Activated CD8-positive, alpha-beta T cell treated with anti-CD3 and anti-CD28 coated beads for 36 hours (primary cell): ENCODE data around the gene MAN2A2. TPM values are rescaled to one million over a fixed set of nuclear protein-coding genes. Genes with fewer than 3 reads are reported as not detected.

Experiments
- ATAC-seq: fragments of 200-7000 bp; cut with Tn5 transposase; one replicate; pipeline ENCODE4 v1.10.0; 2021; ENCODE audit warnings: mild to moderate bottlenecking, moderate library complexity
- CTCF ChIA-PET: fragments of 350-600 bp; sonication (Branson Sonifier 250); formaldehyde crosslinking; loops from one replicate; lab custom pipeline; 2021; ENCODE audit warnings: antibody characterized with exemption; lab: Charles Lee
- POLR2A ChIA-PET: fragments of 350-600 bp; sonication (Branson Sonifier 250); formaldehyde crosslinking; loops from one replicate; lab custom pipeline; 2021; ENCODE audit warnings: antibody characterized with exemption; lab: Charles Lee
- DNase-seq: peaks from one replicate; pipeline ENCODE4 v3.0.0-alpha.2; 2020
- H3K27ac Mint-ChIP-seq: one replicate; pipeline ENCODE4 v1.8.0; 2021; ENCODE audit warnings: mild to moderate bottlenecking, mixed read lengths
- H3K27me3 Mint-ChIP-seq: one replicate; pipeline ENCODE4 v1.8.0; 2021; ENCODE audit warnings: mixed read lengths
- H3K36me3 Mint-ChIP-seq: one replicate; pipeline ENCODE4 v1.8.0; 2021; ENCODE audit warnings: low read depth, mixed read lengths
- H3K4me1 Mint-ChIP-seq: one replicate; pipeline ENCODE4 v1.8.0; 2021; ENCODE audit warnings: low read depth, mixed read lengths
- H3K4me3 Mint-ChIP-seq: one replicate; pipeline ENCODE4 v1.8.0; 2021; ENCODE audit warnings: mild to moderate bottlenecking, moderate library complexity, mixed read lengths
- H3K9me3 Mint-ChIP-seq: one replicate; pipeline ENCODE4 v1.8.0; 2021; ENCODE audit warnings: mixed read lengths
- CTCF ChIP-seq: fragments of 200-600 bp; IDR thresholded peaks from one replicate; pipeline ENCODE4 v1.8.0; 2022; ENCODE audit warnings: antibody characterized with exemption, mild to moderate bottlenecking
- intact Hi-C: fragments of 100-400 bp; cut with micrococcal nuclease; formaldehyde crosslinking; loops from one replicate; pipeline ENCODE4 v1.10.0; 2022
- total RNA-seq, 2 experiments: library from RNA; stranded (reverse); gene quantifications; one replicate each; pipeline ENCODE4 v1.2.3, GENCODE V29; 2021

Gene MAN2A2
- total RNA-seq, 2 experiments from 2014 or later: 85.0 to 87.7 TPM

- Mint-ChIP-seq H3K27me3 (no peaks in the 10 kb centered on the region), H3K4me3 (no peak overlapping the region), H3K27ac (no peak overlapping the region), H3K9me3 (no peaks in the 10 kb centered on the region), H3K36me3 (peaks cover 30% of the 10 kb centered on the region), H3K4me1 (peaks cover 2% of the 10 kb centered on the region)
- TF ChIP-seq CTCF: no peak
- no peak for ATAC-seq
- ChIA-PET POLR2A (interaction anchor here (1.4 to 2.4 kb wide), 2 partner anchors 15 to 19 kb away, joined by 3 to 11 read pairs; partner anchors contain the start of gene UNC45A), CTCF (interaction anchor here (2.3 kb wide), 1 partner anchor 18 kb away, joined by 10 read pairs; the partner anchor contains the start of gene HDDC3)
- no peak for DNase-seq
- intact Hi-C loops: no loop called here
Measured at GRCh38 chr15:90949979-90950675, 47.0 kb downstream of the MAN2A2 start.

- Mint-ChIP-seq H3K4me3 (no peak overlapping the region), H3K9me3 (no peaks in the 10 kb centered on the region), H3K27ac (no peak overlapping the region), H3K27me3 (no peaks in the 10 kb centered on the region), H3K4me1 (peaks cover 2% of the 10 kb centered on the region), H3K36me3 (peaks cover 30% of the 10 kb centered on the region)
- no peak for TF ChIP-seq CTCF
- no peak for DNase-seq
- POLR2A ChIA-PET: no interaction called here
- intact Hi-C loops: no loop called here
- CTCF ChIA-PET: interaction anchor here (2.3 kb wide), 1 partner anchor 19 kb away, joined by 10 read pairs; the partner anchor contains the start of gene HDDC3
- no peak for ATAC-seq
Measured at GRCh38 chr15:90950676-90951075, 47.6 kb downstream of the MAN2A2 start.

GRCh38 chr15:90952901-90953677, 50.0 kb downstream of the MAN2A2 start:
- Mint-ChIP-seq H3K9me3 (no peaks in the 10 kb centered on the region), H3K4me3 (no peak overlapping the region), H3K36me3 (peaks cover 36% of the 10 kb centered on the region), H3K27me3 (no peaks in the 10 kb centered on the region), H3K27ac (peak overlapping the region; percentile 53), H3K4me1 (peaks cover 5% of the 10 kb centered on the region)
- CTCF ChIA-PET: interaction anchor here (1.0 to 8.0 kb wide), 3 partner anchors 19 to 80 kb away, joined by 4 to 178 read pairs (median 10); partner anchors contain the start of genes HDDC3, MAN2A2 and UNC45A
- POLR2A ChIA-PET: interaction anchor here (0.9 to 8.3 kb wide), 2 partner anchors 15 to 24 kb away, joined by 3 to 98 read pairs; partner anchors contain the start of genes HDDC3 and UNC45A
- DNase-seq: no peak
- no peak for ATAC-seq
- intact Hi-C loops: no loop called here
- TF ChIP-seq CTCF: no peak

- intact Hi-C loops: no loop called here
- H3K4me3 Mint-ChIP-seq: peak overlapping the region; percentile 85
- DNase-seq (no peak), ATAC-seq (no peak)
- no peak for TF ChIP-seq CTCF
- peaks cover 32% of the 10 kb centered on the region for H3K36me3 Mint-ChIP-seq
- POLR2A ChIA-PET: interaction anchor here (0.7 to 8.3 kb wide), 11 partner anchors 16 to 73 kb away, joined by 3 to 98 read pairs (median 4); partner anchors contain the start of genes HDDC3 and UNC45A
- peak overlapping the region; percentile 94 for H3K27ac Mint-ChIP-seq
- no peaks in the 10 kb centered on the region for H3K27me3 Mint-ChIP-seq
- H3K9me3 Mint-ChIP-seq: no peaks in the 10 kb centered on the region
- peaks cover 5% of the 10 kb centered on the region for H3K4me1 Mint-ChIP-seq
- CTCF ChIA-PET: interaction anchor here (1.0 to 8.0 kb wide), 7 partner anchors 10 to 254 kb away, joined by 3 to 178 read pairs (median 10); partner anchors contain the start of genes HDDC3, MAN2A2 and UNC45A
Measured at GRCh38 chr15:90953947-90954711, 51.0 kb downstream of the MAN2A2 start.
